ENCODE results near the gene TMEM171.

- TF ChIP-seq POLR2A (IDR thresholded peaks at IDR 0.05) (no peak), EP300 (IDR thresholded peaks at IDR 0.05) (no peak)
- TF ChIP-seq, protein P1, sequence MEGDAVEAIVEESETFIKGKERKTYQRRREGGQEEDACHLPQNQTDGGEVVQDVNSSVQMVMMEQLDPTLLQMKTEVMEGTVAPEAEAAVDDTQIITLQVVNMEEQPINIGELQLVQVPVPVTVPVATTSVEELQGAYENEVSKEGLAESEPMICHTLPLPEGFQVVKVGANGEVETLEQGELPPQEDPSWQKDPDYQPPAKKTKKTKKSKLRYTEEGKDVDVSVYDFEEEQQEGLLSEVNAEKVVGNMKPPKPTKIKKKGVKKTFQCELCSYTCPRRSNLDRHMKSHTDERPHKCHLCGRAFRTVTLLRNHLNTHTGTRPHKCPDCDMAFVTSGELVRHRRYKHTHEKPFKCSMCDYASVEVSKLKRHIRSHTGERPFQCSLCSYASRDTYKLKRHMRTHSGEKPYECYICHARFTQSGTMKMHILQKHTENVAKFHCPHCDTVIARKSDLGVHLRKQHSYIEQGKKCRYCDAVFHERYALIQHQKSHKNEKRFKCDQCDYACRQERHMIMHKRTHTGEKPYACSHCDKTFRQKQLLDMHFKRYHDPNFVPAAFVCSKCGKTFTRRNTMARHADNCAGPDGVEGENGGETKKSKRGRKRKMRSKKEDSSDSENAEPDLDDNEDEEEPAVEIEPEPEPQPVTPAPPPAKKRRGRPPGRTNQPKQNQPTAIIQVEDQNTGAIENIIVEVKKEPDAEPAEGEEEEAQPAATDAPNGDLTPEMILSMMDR (IDR thresholded peaks at IDR 0.05) = no peak
Observed at GRCh38 chr5:73176250-73176649, 55.9 kb downstream of the TMEM171 start.
